WTC11 (cell line): ENCODE data around the gene ZNF664. TPM values are rescaled to one million over a fixed set of nuclear protein-coding genes. Genes with fewer than 3 reads are reported as not detected.

Source experiments
- ATAC-seq: fragments of 200-7000 bp; cut with Tn5 transposase; 2 replicates; pipeline ENCODE4 v1.10.0; 2021; ENCODE audit warnings: mild to moderate bottlenecking, moderate library complexity
- CTCF ChIA-PET: fragments of 300-600 bp; sonication (Branson Sonifier 250); formaldehyde crosslinking; loops from one replicate; lab custom pipeline; 2021; ENCODE audit warnings: antibody characterized with exemption; lab: Charles Lee
- POLR2A ChIA-PET: fragments of 350-600 bp; sonication (Branson Sonifier 250); formaldehyde crosslinking; loops from one replicate; lab custom pipeline; 2021; ENCODE audit warnings: antibody characterized with exemption; lab: Charles Lee
- DNase-seq: peaks from one replicate; pipeline ENCODE4 v3.0.0; 2021; ENCODE audit warnings: low spot score
- H3K27ac Mint-ChIP-seq: 2 replicates; pipeline ENCODE4 v1.8.0; 2021; ENCODE audit warnings: mixed read lengths
- H3K27me3 Mint-ChIP-seq: 2 replicates; pipeline ENCODE4 v1.8.0; 2021; ENCODE audit warnings: low read depth, mild to moderate bottlenecking, moderate library complexity, mixed read lengths
- H3K36me3 Mint-ChIP-seq: 2 replicates; pipeline ENCODE4 v1.8.0; 2021; ENCODE audit warnings: mixed read lengths
- H3K4me1 Mint-ChIP-seq: 2 replicates; pipeline ENCODE4 v1.8.0; 2022; ENCODE audit warnings: mixed read lengths
- H3K4me3 Mint-ChIP-seq: 2 replicates; pipeline ENCODE4 v1.8.0; 2021; ENCODE audit warnings: mild to moderate bottlenecking, moderate library complexity, mixed read lengths
- H3K9me3 Mint-ChIP-seq: 2 replicates; pipeline ENCODE4 v1.8.0; 2021; ENCODE audit warnings: mixed read lengths
- CDX4 ChIP-seq: fragments of 250-450 bp; sonication (Bioruptor Pico); IDR thresholded peaks from 2 replicates; pipeline ENCODE4 v1.9.0; 2021; ENCODE audit warnings: moderate library complexity, mild to moderate bottlenecking, inconsistent platforms, borderline replicate concordance
- CREM ChIP-seq: sonication (generic); formaldehyde crosslinking; IDR thresholded peaks from 2 replicates; pipeline ENCODE4 v1.8.1; 2022; ENCODE audit warnings: mild to moderate bottlenecking, missing genetic modification reagents, moderate library complexity
- E2F5 ChIP-seq: sonication (generic); formaldehyde crosslinking; IDR thresholded peaks from 2 replicates; pipeline ENCODE4 v1.8.1; 2022; ENCODE audit warnings: mild to moderate bottlenecking, moderate library complexity, missing genetic modification reagents
- ELF4 ChIP-seq: sonication (generic); formaldehyde crosslinking; IDR thresholded peaks from 2 replicates; pipeline ENCODE4 v1.8.1; 2022; ENCODE audit warnings: low read depth, mild to moderate bottlenecking, moderate library complexity, missing genetic modification reagents
- EMX1 ChIP-seq: fragments of 250-450 bp; sonication (Bioruptor Pico); IDR thresholded peaks from 2 replicates; pipeline ENCODE4 v1.8.0; 2021; ENCODE audit warnings: mild to moderate bottlenecking
- ERG ChIP-seq: fragments of 250-450 bp; sonication (Bioruptor Pico); IDR thresholded peaks from 2 replicates; pipeline ENCODE4 v1.8.0; 2021; ENCODE audit warnings: mild to moderate bottlenecking
- FOXJ3 ChIP-seq: sonication (generic); formaldehyde crosslinking; IDR thresholded peaks from 2 replicates; pipeline ENCODE4 v1.9.0; 2021; ENCODE audit warnings: missing genetic modification reagents, mild to moderate bottlenecking, borderline replicate concordance
- MYBL2 ChIP-seq: sonication (generic); formaldehyde crosslinking; IDR thresholded peaks from 2 replicates; pipeline ENCODE4 v1.8.1; 2023; ENCODE audit warnings: mild to moderate bottlenecking, moderate library complexity, missing genetic modification reagents
- NFYB ChIP-seq: sonication (generic); formaldehyde crosslinking; conservative IDR thresholded peaks from 2 replicates; pipeline ENCODE4 v1.8.0; 2022; ENCODE audit warnings: low read depth, missing genetic modification reagents
- NR2C2 ChIP-seq: sonication (generic); formaldehyde crosslinking; IDR thresholded peaks from 2 replicates; pipeline ENCODE4 v1.8.0; 2022; ENCODE audit warnings: mild to moderate bottlenecking, missing genetic modification reagents
- RELA ChIP-seq: sonication (generic); formaldehyde crosslinking; IDR thresholded peaks from 2 replicates; pipeline ENCODE4 v1.8.1; 2022; ENCODE audit warnings: missing genetic modification reagents, mild to moderate bottlenecking, borderline replicate concordance
- SP1 ChIP-seq: sonication (generic); formaldehyde crosslinking; conservative IDR thresholded peaks from 2 replicates; pipeline ENCODE4 v1.8.1; 2022; ENCODE audit warnings: missing genetic modification reagents
- TCF7 ChIP-seq: sonication (generic); formaldehyde crosslinking; IDR thresholded peaks from 2 replicates; pipeline ENCODE4 v1.8.0; 2022; ENCODE audit warnings: mild to moderate bottlenecking, low read depth, missing genetic modification reagents, moderate library complexity
- TEAD4 ChIP-seq: sonication (generic); formaldehyde crosslinking; IDR thresholded peaks from 2 replicates; pipeline ENCODE4 v1.8.0; 2022; ENCODE audit warnings: mild to moderate bottlenecking, missing genetic modification reagents
- TP53 ChIP-seq: sonication (generic); formaldehyde crosslinking; IDR thresholded peaks from 2 replicates; pipeline ENCODE4 v1.8.1; 2023; ENCODE audit warnings: mild to moderate bottlenecking, missing genetic modification reagents
- ZNF263 ChIP-seq: sonication (generic); formaldehyde crosslinking; IDR thresholded peaks from 2 replicates; pipeline ENCODE4 v1.8.1; 2022; ENCODE audit warnings: low read depth, mild to moderate bottlenecking, moderate library complexity, missing genetic modification reagents
- ZNF423 ChIP-seq: fragments of 250-450 bp; sonication (Bioruptor Pico); IDR thresholded peaks from 2 replicates; pipeline ENCODE4 v2.1.2; 2022; ENCODE audit warnings: mild to moderate bottlenecking, moderate library complexity
- total RNA-seq: library from RNA; stranded (reverse); gene quantifications from 3 replicates; pipeline ENCODE4 v1.2.3, GENCODE V29; 2021
- TF ChIP-seq, protein P1 (sequence below): sonication (generic); formaldehyde crosslinking; IDR thresholded peaks from 2 replicates; pipeline ENCODE4 v1.8.1; 2022; ENCODE audit warnings: missing genetic modification reagents, borderline replicate concordance
- TF ChIP-seq, protein P2 (sequence below): sonication (generic); formaldehyde crosslinking; conservative IDR thresholded peaks from 2 replicates; pipeline ENCODE4 v1.8.1; 2022; ENCODE audit warnings: mild to moderate bottlenecking, missing genetic modification reagents
- TF ChIP-seq, protein P3 (sequence below): fragments of 250-450 bp; sonication (Bioruptor Pico); IDR thresholded peaks from 2 replicates; pipeline ENCODE4 v2.1.2; 2022; ENCODE audit warnings: mild to moderate bottlenecking, moderate library complexity
- TF ChIP-seq, protein P4 (sequence below): sonication (generic); formaldehyde crosslinking; conservative IDR thresholded peaks from 2 replicates; pipeline ENCODE4 v1.8.1; 2023; ENCODE audit warnings: mild to moderate bottlenecking, low read depth, missing genetic modification reagents, moderate library complexity

ZNF664 gene
- total RNA-seq, 1 experiment from 2014 or later: 61.7 TPM

GRCh38 chr12:123998991-123999359, 26.0 kb downstream of the ZNF664 start:
- Mint-ChIP-seq H3K9me3 (no peaks in the 10 kb centered on the region), H3K4me1 (peaks cover 23% of the 10 kb centered on the region), H3K36me3 (no peaks in the 10 kb centered on the region), H3K27ac (no peak overlapping the region), H3K4me3 (no peak overlapping the region), H3K27me3 (no peaks in the 10 kb centered on the region)
- POLR2A ChIA-PET: no interaction called here
- CTCF ChIA-PET: interaction anchor here (1.2 kb wide), 1 partner anchor 15 kb away, joined by 3 read pairs; no protein-coding TSS in a partner anchor
- ATAC-seq (no peak), DNase-seq (no peak)
- TF ChIP-seq, protein P1, sequence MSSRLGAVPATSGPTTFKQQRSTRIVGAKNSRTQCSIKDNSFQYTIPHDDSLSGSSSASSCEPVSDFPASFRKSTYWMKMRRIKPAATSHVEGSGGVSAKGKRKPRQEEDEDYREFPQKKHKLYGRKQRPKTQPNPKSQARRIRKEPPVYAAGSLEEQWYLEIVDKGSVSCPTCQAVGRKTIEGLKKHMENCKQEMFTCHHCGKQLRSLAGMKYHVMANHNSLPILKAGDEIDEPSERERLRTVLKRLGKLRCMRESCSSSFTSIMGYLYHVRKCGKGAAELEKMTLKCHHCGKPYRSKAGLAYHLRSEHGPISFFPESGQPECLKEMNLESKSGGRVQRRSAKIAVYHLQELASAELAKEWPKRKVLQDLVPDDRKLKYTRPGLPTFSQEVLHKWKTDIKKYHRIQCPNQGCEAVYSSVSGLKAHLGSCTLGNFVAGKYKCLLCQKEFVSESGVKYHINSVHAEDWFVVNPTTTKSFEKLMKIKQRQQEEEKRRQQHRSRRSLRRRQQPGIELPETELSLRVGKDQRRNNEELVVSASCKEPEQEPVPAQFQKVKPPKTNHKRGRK: no peak
- no peak for TF ChIP-seq FOXJ3 (CRISPR knock-in tag)
- no peak for TF ChIP-seq EMX1
- TF ChIP-seq CREM (CRISPR knock-in tag): no peak
- TF ChIP-seq E2F5 (CRISPR knock-in tag): no peak
- TF ChIP-seq TP53: no peak
- TF ChIP-seq, protein P2, sequence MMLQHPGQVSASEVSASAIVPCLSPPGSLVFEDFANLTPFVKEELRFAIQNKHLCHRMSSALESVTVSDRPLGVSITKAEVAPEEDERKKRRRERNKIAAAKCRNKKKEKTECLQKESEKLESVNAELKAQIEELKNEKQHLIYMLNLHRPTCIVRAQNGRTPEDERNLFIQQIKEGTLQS (CRISPR knock-in tag): no peak
- no peak for TF ChIP-seq RELA (CRISPR knock-in tag)
- no peak for TF ChIP-seq MYBL2 (CRISPR knock-in tag)
- TF ChIP-seq, protein P3, sequence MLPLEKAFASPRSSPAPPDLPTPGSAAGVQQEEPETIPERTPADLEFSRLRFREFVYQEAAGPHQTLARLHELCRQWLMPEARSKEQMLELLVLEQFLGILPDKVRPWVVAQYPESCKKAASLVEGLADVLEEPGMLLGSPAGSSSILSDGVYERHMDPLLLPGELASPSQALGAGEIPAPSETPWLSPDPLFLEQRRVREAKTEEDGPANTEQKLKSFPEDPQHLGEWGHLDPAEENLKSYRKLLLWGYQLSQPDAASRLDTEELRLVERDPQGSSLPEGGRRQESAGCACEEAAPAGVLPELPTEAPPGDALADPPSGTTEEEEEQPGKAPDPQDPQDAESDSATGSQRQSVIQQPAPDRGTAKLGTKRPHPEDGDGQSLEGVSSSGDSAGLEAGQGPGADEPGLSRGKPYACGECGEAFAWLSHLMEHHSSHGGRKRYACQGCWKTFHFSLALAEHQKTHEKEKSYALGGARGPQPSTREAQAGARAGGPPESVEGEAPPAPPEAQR (CRISPR knock-in tag): no peak
- TF ChIP-seq TCF7 (CRISPR knock-in tag): no peak
- TF ChIP-seq SP1: no peak
- TF ChIP-seq ELF4 (CRISPR knock-in tag): no peak
- TF ChIP-seq, protein P4, sequence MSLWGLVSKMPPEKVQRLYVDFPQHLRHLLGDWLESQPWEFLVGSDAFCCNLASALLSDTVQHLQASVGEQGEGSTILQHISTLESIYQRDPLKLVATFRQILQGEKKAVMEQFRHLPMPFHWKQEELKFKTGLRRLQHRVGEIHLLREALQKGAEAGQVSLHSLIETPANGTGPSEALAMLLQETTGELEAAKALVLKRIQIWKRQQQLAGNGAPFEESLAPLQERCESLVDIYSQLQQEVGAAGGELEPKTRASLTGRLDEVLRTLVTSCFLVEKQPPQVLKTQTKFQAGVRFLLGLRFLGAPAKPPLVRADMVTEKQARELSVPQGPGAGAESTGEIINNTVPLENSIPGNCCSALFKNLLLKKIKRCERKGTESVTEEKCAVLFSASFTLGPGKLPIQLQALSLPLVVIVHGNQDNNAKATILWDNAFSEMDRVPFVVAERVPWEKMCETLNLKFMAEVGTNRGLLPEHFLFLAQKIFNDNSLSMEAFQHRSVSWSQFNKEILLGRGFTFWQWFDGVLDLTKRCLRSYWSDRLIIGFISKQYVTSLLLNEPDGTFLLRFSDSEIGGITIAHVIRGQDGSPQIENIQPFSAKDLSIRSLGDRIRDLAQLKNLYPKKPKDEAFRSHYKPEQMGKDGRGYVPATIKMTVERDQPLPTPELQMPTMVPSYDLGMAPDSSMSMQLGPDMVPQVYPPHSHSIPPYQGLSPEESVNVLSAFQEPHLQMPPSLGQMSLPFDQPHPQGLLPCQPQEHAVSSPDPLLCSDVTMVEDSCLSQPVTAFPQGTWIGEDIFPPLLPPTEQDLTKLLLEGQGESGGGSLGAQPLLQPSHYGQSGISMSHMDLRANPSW (CRISPR knock-in tag): no peak
- TF ChIP-seq ZNF263 (CRISPR knock-in tag): no peak
- TF ChIP-seq ZNF423 (CRISPR knock-in tag): no peak

GRCh38 chr12:124000111-124000510, 27.1 kb downstream of the ZNF664 start:
- no peak overlapping the region for H3K27ac Mint-ChIP-seq
- TF ChIP-seq NFYB: no peak
- no peak for TF ChIP-seq NR2C2 (CRISPR knock-in tag)
- TF ChIP-seq CDX4: no peak
- TF ChIP-seq TEAD4 (CRISPR knock-in tag): no peak
- no peak for TF ChIP-seq ZNF423 (CRISPR knock-in tag)
- no peak for TF ChIP-seq ERG
- TF ChIP-seq, all 79 proteins: peak for 0
- ChIA-PET CTCF (interaction anchor here (1.0 to 2.1 kb wide), 3 partner anchors 32 to 158 kb away, joined by 3 to 10 read pairs (median 3); no protein-coding TSS in a partner anchor), POLR2A (no interaction called here)
- Mint-ChIP-seq H3K27me3 (no peaks in the 10 kb centered on the region), H3K36me3 (no peaks in the 10 kb centered on the region), H3K4me1 (peaks cover 17% of the 10 kb centered on the region), H3K9me3 (no peaks in the 10 kb centered on the region), H3K4me3 (no peak overlapping the region)
- ATAC-seq (no peak), DNase-seq (no peak)
